Measurements from ENCODE around the gene GALNT14. TPM values are rescaled to one million over a fixed set of nuclear protein-coding genes. Genes with fewer than 3 reads are reported as not detected.

Gene GALNT14
- total RNA-seq, 1 experiment from 2014 or later: 8.0 TPM

- Histone ChIP-seq H3K36me3 (replicated peaks; ENCODE audit: control insufficient read depth, insufficient read depth, low read length) (no peaks in the 10 kb centered on the region), H3K4me3 (ENCODE audit: insufficient read depth, low read depth, low read length) (no peak overlapping the region), H3K27me3 (ENCODE audit: control insufficient read depth, insufficient read depth, low read length) (peaks cover 32% of the 10 kb centered on the region)
- no peak for DNase-seq
Observed at GRCh38 chr2:31142110-31142509, 3.9 kb upstream of the GALNT14 start.

GRCh38 chr2:31141443-31142085 is 3.3 kb upstream of the GALNT14 start:
- DNase-seq: no peak
- H3K27me3 ChIP-seq (ENCODE audit: control insufficient read depth, insufficient read depth, low read length): peaks cover 37% of the 10 kb centered on the region

GRCh38 chr2:31140151-31140550 is 1.9 kb upstream of the GALNT14 start:
- H3K27me3 ChIP-seq (ENCODE audit: control insufficient read depth, insufficient read depth, low read length): peaks cover 48% of the 10 kb centered on the region
- no peaks in the 10 kb centered on the region for H3K36me3 ChIP-seq (replicated peaks; ENCODE audit: control insufficient read depth, insufficient read depth, low read length)
- no peak overlapping the region for H3K4me3 ChIP-seq (ENCODE audit: insufficient read depth, low read depth, low read length)
- no peak for DNase-seq

More at GRCh38 chr2:31141443-31142085, 3.3 kb upstream of the GALNT14 start:
- no peak overlapping the region for H3K4me3 ChIP-seq (ENCODE audit: insufficient read depth, low read depth, low read length)
- no peaks in the 10 kb centered on the region for H3K36me3 ChIP-seq (replicated peaks; ENCODE audit: control insufficient read depth, insufficient read depth, low read length)

GRCh38 chr2:31139671-31140070 is 1.4 kb upstream of the GALNT14 start:
- Histone ChIP-seq H3K36me3 (replicated peaks; ENCODE audit: control insufficient read depth, insufficient read depth, low read length) (no peaks in the 10 kb centered on the region), H3K27me3 (ENCODE audit: control insufficient read depth, insufficient read depth, low read length) (peaks cover 49% of the 10 kb centered on the region), H3K4me3 (ENCODE audit: insufficient read depth, low read depth, low read length) (no peak overlapping the region)
- DNase-seq: no peak

- peak; percentile 87 for DNase-seq
- Histone ChIP-seq H3K36me3 (replicated peaks; ENCODE audit: control insufficient read depth, insufficient read depth, low read length) (no peaks in the 10 kb centered on the region), H3K4me3 (ENCODE audit: insufficient read depth, low read depth, low read length) (peak overlapping the region; percentile 51), H3K27me3 (ENCODE audit: control insufficient read depth, insufficient read depth, low read length) (peaks cover 49% of the 10 kb centered on the region)
Observed at GRCh38 chr2:31137211-31138036, 816 bp downstream of the GALNT14 start.

GRCh38 chr2:31136732-31137131 is 1.5 kb downstream of the GALNT14 start:
- peak overlapping the region; percentile 51; the same call in 1 of the 2 replicates for H3K4me3 ChIP-seq (ENCODE audit: insufficient read depth, low read depth, low read length)
- H3K27me3 ChIP-seq (ENCODE audit: control insufficient read depth, insufficient read depth, low read length): peaks cover 49% of the 10 kb centered on the region
- no peaks in the 10 kb centered on the region for H3K36me3 ChIP-seq (replicated peaks; ENCODE audit: control insufficient read depth, insufficient read depth, low read length)
- no peak for DNase-seq

- H3K27me3 ChIP-seq (ENCODE audit: control insufficient read depth, insufficient read depth, low read length): peaks cover 49% of the 10 kb centered on the region
- H3K36me3 ChIP-seq (replicated peaks; ENCODE audit: control insufficient read depth, insufficient read depth, low read length): no peaks in the 10 kb centered on the region
- no peak for DNase-seq
- H3K4me3 ChIP-seq (ENCODE audit: insufficient read depth, low read depth, low read length): no peak overlapping the region
Observed at GRCh38 chr2:31136000-31136399, 2.2 kb downstream of the GALNT14 start.

GRCh38 chr2:31134480-31134879 is 3.8 kb downstream of the GALNT14 start:
- no peak for DNase-seq
- Histone ChIP-seq H3K27me3 (ENCODE audit: control insufficient read depth, insufficient read depth, low read length) (peaks cover 40% of the 10 kb centered on the region), H3K36me3 (replicated peaks; ENCODE audit: control insufficient read depth, insufficient read depth, low read length) (no peaks in the 10 kb centered on the region), H3K4me3 (ENCODE audit: insufficient read depth, low read depth, low read length) (no peak overlapping the region)

GRCh38 chr2:31132786-31133185 is 5.5 kb downstream of the GALNT14 start:
- H3K4me3 ChIP-seq (ENCODE audit: insufficient read depth, low read depth, low read length): no peak overlapping the region
- DNase-seq: no peak
- peaks cover 23% of the 10 kb centered on the region for H3K27me3 ChIP-seq (ENCODE audit: control insufficient read depth, insufficient read depth, low read length)
- no peaks in the 10 kb centered on the region for H3K36me3 ChIP-seq (replicated peaks; ENCODE audit: control insufficient read depth, insufficient read depth, low read length)

GRCh38 chr2:31131871-31132270 is 6.4 kb downstream of the GALNT14 start:
- DNase-seq: peak; percentile 56

GRCh38 chr2:31129375-31130171 is 8.7 kb downstream of the GALNT14 start:
- H3K27me3 ChIP-seq (ENCODE audit: control insufficient read depth, insufficient read depth, low read length): no peaks in the 10 kb centered on the region
- no peak overlapping the region for H3K4me3 ChIP-seq (ENCODE audit: insufficient read depth, low read depth, low read length)
- no peak for DNase-seq
- no peaks in the 10 kb centered on the region for H3K36me3 ChIP-seq (replicated peaks; ENCODE audit: control insufficient read depth, insufficient read depth, low read length)

More at GRCh38 chr2:31131871-31132270, 6.4 kb downstream of the GALNT14 start:
- Histone ChIP-seq H3K27me3 (ENCODE audit: control insufficient read depth, insufficient read depth, low read length) (peaks cover 15% of the 10 kb centered on the region), H3K36me3 (replicated peaks; ENCODE audit: control insufficient read depth, insufficient read depth, low read length) (no peaks in the 10 kb centered on the region), H3K4me3 (ENCODE audit: insufficient read depth, low read depth, low read length) (no peak overlapping the region)

- Histone ChIP-seq H3K36me3 (replicated peaks; ENCODE audit: control insufficient read depth, insufficient read depth, low read length) (no peaks in the 10 kb centered on the region), H3K27me3 (ENCODE audit: control insufficient read depth, insufficient read depth, low read length) (no peaks in the 10 kb centered on the region), H3K4me3 (ENCODE audit: insufficient read depth, low read depth, low read length) (no peak overlapping the region)
- no peak for DNase-seq
Observed at GRCh38 chr2:31127931-31128330, 10.3 kb downstream of the GALNT14 start.

GRCh38 chr2:31125918-31126695 is 12.1 kb downstream of the GALNT14 start:
- Histone ChIP-seq H3K36me3 (replicated peaks; ENCODE audit: control insufficient read depth, insufficient read depth, low read length) (no peaks in the 10 kb centered on the region), H3K27me3 (ENCODE audit: control insufficient read depth, insufficient read depth, low read length) (no peaks in the 10 kb centered on the region), H3K4me3 (ENCODE audit: insufficient read depth, low read depth, low read length) (no peak overlapping the region)
- DNase-seq: no peak

- Histone ChIP-seq H3K36me3 (replicated peaks; ENCODE audit: control insufficient read depth, insufficient read depth, low read length) (no peaks in the 10 kb centered on the region), H3K27me3 (ENCODE audit: control insufficient read depth, insufficient read depth, low read length) (no peaks in the 10 kb centered on the region), H3K4me3 (ENCODE audit: insufficient read depth, low read depth, low read length) (no peak overlapping the region)
- no peak for DNase-seq
Observed at GRCh38 chr2:31124904-31125303, 13.3 kb downstream of the GALNT14 start.
